ENCODE data around the gene ADGRG4.
"Not testable (repeated sequence)": the region's sequence is repeated elsewhere in the genome, so short reads cannot be mapped to it uniquely, and the experiment has no call there.

ADGRG4 gene

GRCh38 chrX:136386826-136387225, 86.1 kb downstream of the ADGRG4 start:
- no peak for DNase-seq (ENCODE audit: low read depth)

- no peak for DNase-seq (ENCODE audit: low read depth)
Measured at GRCh38 chrX:136387951-136388502, 87.3 kb downstream of the ADGRG4 start.

- DNase-seq (ENCODE audit: low read depth) = no peak
Measured at GRCh38 chrX:136390921-136391320, 90.2 kb downstream of the ADGRG4 start.

GRCh38 chrX:136395271-136395670, 94.5 kb downstream of the ADGRG4 start:
- no peak for DNase-seq (ENCODE audit: low read depth)

GRCh38 chrX:136397001-136397400, 96.2 kb downstream of the ADGRG4 start:
- no peak for DNase-seq (ENCODE audit: low read depth)

GRCh38 chrX:136405126-136405525, 104.4 kb downstream of the ADGRG4 start:
- DNase-seq (ENCODE audit: low read depth) = no peak

- no peak for DNase-seq (ENCODE audit: low read depth)
Measured at GRCh38 chrX:136417806-136418205, 117.0 kb downstream of the ADGRG4 start.

GRCh38 chrX:136421338-136421737, 120.6 kb downstream of the ADGRG4 start:
- no peak for DNase-seq (ENCODE audit: low read depth)

- no peak for DNase-seq (ENCODE audit: low read depth)
Measured at GRCh38 chrX:136423724-136424123, 123.0 kb downstream of the ADGRG4 start.

GRCh38 chrX:136425996-136426395, 125.2 kb downstream of the ADGRG4 start:
- DNase-seq (ENCODE audit: low read depth) = no peak

GRCh38 chrX:136431625-136432024, 130.9 kb downstream of the ADGRG4 start:
- no peak for DNase-seq (ENCODE audit: low read depth)

GRCh38 chrX:136437774-136438173, 137.0 kb downstream of the ADGRG4 start:
- DNase-seq (ENCODE audit: low read depth) = no peak

GRCh38 chrX:136438192-136438591, 137.4 kb downstream of the ADGRG4 start:
- no peak for DNase-seq (ENCODE audit: low read depth)

GRCh38 chrX:136445674-136446073, 144.9 kb downstream of the ADGRG4 start:
- not testable (repeated sequence) for DNase-seq (ENCODE audit: low read depth)

GRCh38 chrX:136446208-136446607, 145.4 kb downstream of the ADGRG4 start:
- no peak for DNase-seq (ENCODE audit: low read depth)

GRCh38 chrX:136447308-136447707, 146.5 kb downstream of the ADGRG4 start:
- DNase-seq (ENCODE audit: low read depth) = no peak

- no peak for DNase-seq (ENCODE audit: low read depth)
Measured at GRCh38 chrX:136447968-136448367, 147.2 kb downstream of the ADGRG4 start.

- no peak for DNase-seq (ENCODE audit: low read depth)
Measured at GRCh38 chrX:136450050-136450830, 149.5 kb downstream of the ADGRG4 start.

- no peak for DNase-seq (ENCODE audit: low read depth)
Measured at GRCh38 chrX:136452614-136453013, 151.9 kb downstream of the ADGRG4 start.

- DNase-seq (ENCODE audit: low read depth) = no peak
Measured at GRCh38 chrX:136453114-136453513, 152.4 kb downstream of the ADGRG4 start.

GRCh38 chrX:136453771-136454170, 153.0 kb downstream of the ADGRG4 start:
- no peak for DNase-seq (ENCODE audit: low read depth)

GRCh38 chrX:136456133-136456532, 155.4 kb downstream of the ADGRG4 start:
- DNase-seq (ENCODE audit: low read depth) = no peak

GRCh38 chrX:136457303-136457917, 156.6 kb downstream of the ADGRG4 start:
- DNase-seq (ENCODE audit: low read depth) = no peak

Data from T-helper 22 cell (primary cell).